H9 (cell line): Measurements from ENCODE around the gene IQCC. TPM values are rescaled to one million over a fixed set of nuclear protein-coding genes. Genes with fewer than 3 reads are reported as not detected.

Experiments
- DNase-seq: peaks from one replicate; pipeline ENCODE4 v3.0.0-alpha.2; 2017
- H2AFZ ChIP-seq: one replicate; pipeline ENCODE4 v1.6.1; 2013; ENCODE audit warnings: mild to moderate bottlenecking, low read length, control low read depth, moderate library complexity
- H2AK5ac ChIP-seq: 2 replicates; pipeline ENCODE4 v1.6.1; 2013; ENCODE audit warnings: low read length, control low read depth, mixed read lengths; ENCODE audit not compliant: insufficient read length
- H2BK120ac ChIP-seq: one replicate; pipeline ENCODE4 v1.6.1; 2013; ENCODE audit warnings: low read depth, mild to moderate bottlenecking, low read length, control low read depth, inconsistent platforms; ENCODE audit not compliant: poor library complexity, severe bottlenecking
- H2BK12ac ChIP-seq: 2 replicates; pipeline ENCODE4 v1.6.1; 2013; ENCODE audit warnings: low read length, control low read depth, mixed read lengths, low read depth; ENCODE audit not compliant: insufficient read length
- H2BK15ac ChIP-seq: 2 replicates; pipeline ENCODE4 v1.6.1; 2013; ENCODE audit warnings: low read depth, low read length, control low read depth
- H2BK20ac ChIP-seq: one replicate; pipeline ENCODE4 v1.6.1; 2013; ENCODE audit warnings: low read depth, mild to moderate bottlenecking, low read length, control low read depth, inconsistent platforms; ENCODE audit not compliant: poor library complexity, severe bottlenecking
- H2BK5ac ChIP-seq: 2 replicates; pipeline ENCODE4 v1.6.1; 2013; ENCODE audit warnings: low read length, control low read depth, mixed read lengths; ENCODE audit not compliant: insufficient read length
- H3K14ac ChIP-seq: 2 replicates; pipeline ENCODE4 v1.6.1; 2013; ENCODE audit warnings: low read length, control low read depth; ENCODE audit not compliant: insufficient read depth
- H3K18ac ChIP-seq: 2 replicates; pipeline ENCODE4 v1.6.1; 2013; ENCODE audit warnings: low read depth, mild to moderate bottlenecking, mixed read lengths, low read length, control low read depth; ENCODE audit not compliant: insufficient read length
- H3K23ac ChIP-seq: 2 replicates; pipeline ENCODE4 v1.6.1; 2013; ENCODE audit warnings: low read length, control low read depth, mixed read lengths, low read depth; ENCODE audit not compliant: insufficient read length
- H3K23me2 ChIP-seq: 2 replicates; pipeline ENCODE4 v1.6.1; 2013; ENCODE audit warnings: low read depth, mild to moderate bottlenecking, mixed read lengths, low read length, control low read depth; ENCODE audit not compliant: insufficient read length, poor library complexity, severe bottlenecking
- H3K27ac ChIP-seq: 2 replicates; pipeline ENCODE4 v1.5.1; 2013; ENCODE audit warnings: low read length, control low read depth, mixed read lengths, low read depth; ENCODE audit not compliant: insufficient read length
- H3K27me3 ChIP-seq: 2 replicates; pipeline ENCODE4 v1.6.1; 2013; ENCODE audit warnings: low read length, control low read depth, inconsistent platforms; ENCODE audit not compliant: insufficient read depth
- H3K4ac ChIP-seq: 2 replicates; pipeline ENCODE4 v1.6.1; 2013; ENCODE audit warnings: low read depth, mild to moderate bottlenecking, control low read depth, inconsistent platforms, low read length, moderate library complexity
- H3K4me1 ChIP-seq: 2 replicates; pipeline ENCODE4 v1.6.1; 2013; ENCODE audit warnings: low read length, control low read depth, inconsistent platforms; ENCODE audit not compliant: insufficient read depth
- H3K4me2 ChIP-seq: 2 replicates; pipeline ENCODE4 v1.6.1; 2013; ENCODE audit warnings: low read length, control low read depth, mixed read lengths; ENCODE audit not compliant: insufficient read length, insufficient read depth
- H3K56ac ChIP-seq: 2 replicates; pipeline ENCODE4 v1.6.1; 2013; ENCODE audit warnings: low read depth, mild to moderate bottlenecking, mixed read lengths, low read length, control low read depth; ENCODE audit not compliant: insufficient read length
- H3K79me1 ChIP-seq: 2 replicates; pipeline ENCODE4 v1.6.1; 2013; ENCODE audit warnings: low read depth, mild to moderate bottlenecking, moderate library complexity, low read length, control low read depth, inconsistent platforms; ENCODE audit not compliant: insufficient read depth, poor library complexity, severe bottlenecking
- H3K79me2 ChIP-seq: 2 replicates; pipeline ENCODE4 v1.6.1; 2013; ENCODE audit warnings: low read length, control low read depth, inconsistent platforms; ENCODE audit not compliant: insufficient read depth
- H3K9ac ChIP-seq: 2 replicates; pipeline ENCODE4 v1.6.1; 2013; ENCODE audit warnings: low read length, control low read depth, mixed read lengths; ENCODE audit not compliant: insufficient read length; ENCODE audit errors: extremely low read depth
- H3K9me3 ChIP-seq: one replicate; pipeline ENCODE4 v1.6.1; 2013; ENCODE audit warnings: low read depth, low read length, inconsistent platforms; ENCODE audit not compliant: control insufficient read depth
- H3T11ph ChIP-seq: one replicate; pipeline ENCODE4 v1.6.1; 2013; ENCODE audit warnings: mild to moderate bottlenecking, low read length, control low read depth, inconsistent platforms
- H4K20me1 ChIP-seq: one replicate; pipeline ENCODE4 v1.6.1; 2013; ENCODE audit not compliant: control insufficient read depth, insufficient read length, insufficient read depth
- H4K5ac ChIP-seq: 2 replicates; pipeline ENCODE4 v1.6.1; 2013; ENCODE audit warnings: low read depth, mild to moderate bottlenecking, mixed read lengths, low read length, control low read depth; ENCODE audit not compliant: insufficient read length
- H4K8ac ChIP-seq: replicated peaks from 2 replicates; pipeline ENCODE4 v1.6.1; 2013; ENCODE audit warnings: low read length, control low read depth, mixed read lengths, low read depth; ENCODE audit not compliant: insufficient read length
- H4K91ac ChIP-seq: 2 replicates; pipeline ENCODE4 v1.6.1; 2013; ENCODE audit warnings: low read depth, mild to moderate bottlenecking, moderate library complexity, mixed read lengths, low read length, control low read depth; ENCODE audit not compliant: insufficient read length
- H3K27ac Mint-ChIP-seq, 3 experiments: 2 replicates in 2 of 3; 3 replicates in 1 of 3; pipeline ENCODE4 v1.8.0; 2020 to 2021; ENCODE audit warnings: mixed read lengths in 3 of 3, mild to moderate bottlenecking in 1 of 3, moderate library complexity in 1 of 3
- H3K27me3 Mint-ChIP-seq: 2 replicates; pipeline ENCODE4 v1.8.0; 2021; ENCODE audit warnings: low read depth, mild to moderate bottlenecking, moderate library complexity, mixed read lengths
- H3K36me3 Mint-ChIP-seq, 3 experiments: 2 replicates in 2 of 3; 3 replicates in 1 of 3; pipeline ENCODE4 v1.8.0; 2020 to 2021; ENCODE audit warnings: low read depth in 3 of 3, mixed read lengths in 3 of 3; ENCODE audit not compliant: insufficient read depth in 1 of 3
- H3K4me1 Mint-ChIP-seq, 2 experiments: 2 replicates each; pipeline ENCODE4 v1.8.0; 2020; ENCODE audit warnings: mixed read lengths in 2 of 2
- H3K4me3 Mint-ChIP-seq, 2 experiments: 2 replicates in 1 of 2; 3 replicates in 1 of 2; pipeline ENCODE4 v1.8.0; 2020 to 2021; ENCODE audit warnings: mild to moderate bottlenecking in 2 of 2, mixed read lengths in 2 of 2, moderate library complexity in 1 of 2
- H3K9me3 Mint-ChIP-seq, 2 experiments: 2 replicates in 1 of 2; 3 replicates in 1 of 2; pipeline ENCODE4 v1.8.0; 2020; ENCODE audit warnings: mild to moderate bottlenecking in 2 of 2, mixed read lengths in 2 of 2, moderate library complexity in 1 of 2
- CTCF ChIP-seq: fragments of 200-600 bp; sonication (generic); conservative IDR thresholded peaks from 3 replicates; pipeline ENCODE4 v1.8.0; 2021; ENCODE audit warnings: antibody characterized with exemption, mild to moderate bottlenecking
- WGBS: extraction: QIAGEN DNeasy Blood & Tissue Kit; methylation state at CpG from one replicate; pipeline ENCODE4 v1.1.7; 2013; ENCODE audit warnings: missing lambda C conversion rate, low lambda C conversion rate, mixed read lengths; ENCODE audit not compliant: insufficient read length; ENCODE audit errors: extremely low coverage; 5-methylcytosine and 5-hydroxymethylcytosine counted together
- total RNA-seq: library from RNA; stranded (reverse); gene quantifications from 2 replicates; pipeline ENCODE4 v1.2.1, GENCODE V29; 2021

IQCC gene
- total RNA-seq, 1 experiment from 2014 or later: 5.3 TPM

- no peak overlapping the region for H3K14ac ChIP-seq
- Mint-ChIP-seq H3K4me1 (peaks cover 8 to 11% of the 10 kb centered on the region in 2 experiments), H3K4me3 (no peak overlapping the region), H3K36me3 (peaks cover 0 to 14% (median 11%) of the 10 kb centered on the region in 3 experiments; a peak in 5 of 7 replicates), H3K27ac (no peak overlapping the region), H3K27me3 (peaks cover 14% of the 10 kb centered on the region), H3K9me3 (no peaks in the 10 kb centered on the region)
- peaks cover 10% of the 10 kb centered on the region for H3K23me2 ChIP-seq
- no peak for DNase-seq
- H4K8ac ChIP-seq: no peak overlapping the region
- no peak overlapping the region for H3K4me2 ChIP-seq
- no peak for TF ChIP-seq CTCF
- H3K56ac ChIP-seq: no peak overlapping the region
- H2BK15ac ChIP-seq: no peak overlapping the region
- H2BK20ac ChIP-seq: no peak overlapping the region
- H4K5ac ChIP-seq: no peak overlapping the region
- H3K9ac ChIP-seq: no peak overlapping the region
- H3T11ph ChIP-seq: no peak overlapping the region
- no peak overlapping the region for H2BK12ac ChIP-seq
- peaks cover 4% of the 10 kb centered on the region; the same call in 1 of the 2 replicates for H3K4me1 ChIP-seq
- H3K9me3 ChIP-seq: no peaks in the 10 kb centered on the region
- no peaks in the 10 kb centered on the region for H4K20me1 ChIP-seq
- no peak overlapping the region for H3K4ac ChIP-seq
- H3K23ac ChIP-seq: no peak overlapping the region
- H4K91ac ChIP-seq: no peak overlapping the region
- H2AFZ ChIP-seq: no peak overlapping the region
- no peak overlapping the region for H3K27ac ChIP-seq
- no peak overlapping the region for H2BK5ac ChIP-seq
- WGBS: no CpG with 5 or more reads among the region's 6 CpGs
- no peaks in the 10 kb centered on the region; the same call in 1 of the 2 replicates for H3K27me3 ChIP-seq
- H3K18ac ChIP-seq: no peak overlapping the region
- H3K79me2 ChIP-seq: no peaks in the 10 kb centered on the region
- no peak overlapping the region for H2AK5ac ChIP-seq
- no peak overlapping the region for H2BK120ac ChIP-seq
- H3K79me1 ChIP-seq: no peaks in the 10 kb centered on the region
Measured at GRCh38 chr1:32208469-32208868, 3.0 kb downstream of the IQCC start.
